HG02759 (cell line): Measurements from ENCODE around the gene ZNF74.
"Not testable (repeated sequence)": the region's sequence is repeated elsewhere in the genome, so short reads cannot be mapped to it uniquely, and the experiment has no call there.

Source experiments
- ATAC-seq: cut with Tn5 transposase; IDR thresholded peaks from one replicate; pipeline ENCODE4 v1.9.1; 2021; ENCODE audit warnings: mild to moderate bottlenecking, moderate library complexity; ENCODE audit not compliant: unreplicated experiment

ZNF74 gene

DNA sequence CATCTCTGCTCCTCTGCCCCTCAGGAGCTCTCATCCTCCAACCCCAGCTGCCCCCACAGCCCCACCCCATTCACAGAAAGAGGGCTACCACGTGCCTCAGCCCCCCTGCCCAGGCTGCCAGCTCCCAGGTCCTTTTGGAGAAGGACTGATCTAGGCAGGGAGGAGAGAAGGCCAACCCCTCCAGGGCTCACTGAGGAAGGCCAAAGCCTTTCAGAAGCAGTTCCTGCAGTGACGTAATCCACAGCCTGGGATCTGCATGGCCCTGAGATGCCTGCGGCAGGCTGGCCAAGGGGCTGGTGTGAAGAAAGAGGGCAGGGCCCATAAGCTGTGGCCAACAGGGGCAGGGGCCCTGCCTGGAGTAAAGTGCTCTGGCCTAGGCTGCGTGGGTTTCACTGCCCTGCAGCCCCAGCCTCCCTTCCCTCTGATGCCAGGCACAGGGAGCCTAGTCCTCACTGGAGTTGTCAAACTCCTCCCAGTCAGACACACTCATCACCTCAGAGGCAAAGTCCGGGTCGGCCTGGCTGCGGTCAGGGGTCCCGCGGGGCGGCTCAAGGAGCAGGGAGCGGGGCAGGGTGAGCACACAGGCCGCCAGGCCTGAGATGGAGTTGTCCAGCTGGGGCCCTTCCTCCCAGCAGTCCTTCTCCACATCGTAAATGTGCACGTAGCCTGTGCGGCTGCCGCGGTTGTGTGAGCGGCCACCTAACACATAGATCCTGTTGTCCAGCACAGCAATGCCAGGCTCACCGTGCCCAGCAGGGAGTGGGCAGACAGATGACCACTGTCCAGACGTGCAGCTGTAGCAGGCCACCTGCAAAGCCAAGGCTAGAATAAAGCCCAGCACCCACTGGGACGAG is 47.9 kb downstream of the ZNF74 start:
- ATAC-seq, result no peak

DNA sequence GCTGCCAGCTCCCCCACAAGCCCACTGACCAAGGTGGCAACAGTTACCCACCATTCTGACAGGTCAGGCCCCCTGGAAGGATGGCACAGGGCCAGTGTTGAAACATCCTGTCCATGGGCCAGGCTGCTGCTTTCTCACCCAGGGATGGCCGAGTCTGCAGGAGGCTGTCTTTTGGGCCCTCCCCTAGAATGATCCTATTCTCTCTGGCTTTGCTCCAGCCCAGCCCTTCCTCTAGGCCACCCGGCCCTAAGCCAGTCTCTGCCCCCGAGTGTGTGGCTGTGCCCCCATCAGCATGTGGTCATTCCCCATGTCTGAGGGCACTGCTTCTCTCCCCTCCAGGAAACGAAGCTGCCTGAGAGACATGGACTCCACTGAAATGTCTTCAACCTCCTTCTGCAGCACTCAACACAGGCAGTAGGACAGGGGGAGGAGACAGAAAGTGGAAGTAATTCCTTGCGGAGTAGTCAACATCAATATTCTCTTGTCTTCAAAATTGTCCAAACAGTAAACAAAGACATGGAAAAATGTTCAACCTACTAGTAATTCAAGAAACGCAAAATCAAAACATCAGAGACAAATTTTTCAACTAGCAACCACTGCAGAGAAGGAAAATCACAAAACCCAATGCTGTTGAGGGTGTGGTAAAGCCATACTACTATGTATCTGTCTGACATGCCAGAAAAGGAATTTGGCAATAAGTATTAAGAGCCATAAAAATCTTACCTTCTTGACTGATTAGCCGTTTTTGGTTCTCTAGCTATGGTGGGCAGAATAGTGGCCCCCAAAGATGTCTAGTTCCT is 48.7 kb downstream of the ZNF74 start:
- no peak for ATAC-seq

- no peak for ATAC-seq
Observed at GRCh38 chr22:20444325-20444724, 50.4 kb downstream of the ZNF74 start.

GRCh38 chr22:20446383-20446970 is 52.5 kb downstream of the ZNF74 start:
- ATAC-seq, result no peak

- no peak for ATAC-seq
Observed at GRCh38 chr22:20448630-20449029, 54.7 kb downstream of the ZNF74 start.

- ATAC-seq, result no peak
Observed at GRCh38 chr22:20449819-20450550, 56.0 kb downstream of the ZNF74 start.

DNA sequence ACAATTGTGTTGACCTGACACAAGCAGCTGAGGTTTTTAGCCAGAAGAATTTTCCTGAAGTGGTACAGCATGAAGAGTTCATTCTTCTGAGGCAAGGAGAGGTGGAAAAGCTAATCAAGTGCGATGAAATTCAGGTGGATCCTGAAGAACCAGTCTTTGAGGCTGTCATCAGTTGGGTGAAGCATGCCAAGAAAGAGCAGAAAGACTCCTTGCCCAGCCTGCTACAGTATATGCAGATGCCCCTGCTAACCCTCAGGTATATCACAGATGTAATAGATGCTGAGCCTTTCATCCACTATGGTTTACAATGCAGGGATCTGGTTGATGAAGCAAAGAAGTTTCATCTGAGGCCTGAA is 56.6 kb downstream of the ZNF74 start:
- no peak for ATAC-seq

GRCh38 chr22:20451129-20451778 is 57.3 kb downstream of the ZNF74 start:
- ATAC-seq, result not testable (repeated sequence)

- no peak for ATAC-seq
Observed at GRCh38 chr22:20451920-20452319, 58.0 kb downstream of the ZNF74 start.

- ATAC-seq, result no peak
Observed at GRCh38 chr22:20453222-20453621, 59.3 kb downstream of the ZNF74 start.

GRCh38 chr22:20455709-20456063 is 61.7 kb downstream of the ZNF74 start:
- no peak for ATAC-seq

GRCh38 chr22:20456064-20456721 is 62.2 kb downstream of the ZNF74 start:
- peak; percentile 71 for ATAC-seq

DNA sequence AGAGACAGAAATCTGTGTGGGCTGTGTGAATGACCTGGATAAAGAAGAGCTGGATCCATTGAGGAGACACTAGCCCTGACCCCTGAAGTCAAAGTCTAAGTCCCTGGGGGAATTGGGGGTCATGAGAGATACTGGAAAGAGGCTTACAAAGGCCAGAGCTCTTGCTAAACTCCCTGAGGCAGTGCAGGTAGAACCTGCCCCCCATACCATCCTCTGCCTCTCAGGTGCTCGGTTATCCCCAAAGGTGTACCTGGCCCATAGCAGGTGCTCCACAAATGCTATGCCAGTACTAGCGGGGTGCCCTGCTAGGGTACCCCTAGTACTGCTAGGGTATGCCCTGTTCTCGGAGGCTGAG is 62.7 kb downstream of the ZNF74 start:
- peak; percentile 6 for ATAC-seq

GRCh38 chr22:20457506-20458240 is 63.7 kb downstream of the ZNF74 start:
- ATAC-seq, result no peak
